B cell (primary cell): ENCODE measurements around the gene HOXB3.

ENCODE experiments used
- EZH2 ChIP-seq: IDR thresholded peaks from 2 replicates; pipeline ENCODE4 v1.6.1; 2012; ENCODE audit warnings: borderline replicate concordance, low read depth, mild to moderate bottlenecking, moderate library complexity, low read length; ENCODE audit not compliant: insufficient read depth, poor library complexity, severe bottlenecking
- TF ChIP-seq, protein P1 (sequence below): fragments of 200-600 bp; IDR thresholded peaks from one replicate; pipeline ENCODE4 v1.8.0; 2022; ENCODE audit warnings: antibody characterized with exemption, mild to moderate bottlenecking

- TF ChIP-seq, protein P1, sequence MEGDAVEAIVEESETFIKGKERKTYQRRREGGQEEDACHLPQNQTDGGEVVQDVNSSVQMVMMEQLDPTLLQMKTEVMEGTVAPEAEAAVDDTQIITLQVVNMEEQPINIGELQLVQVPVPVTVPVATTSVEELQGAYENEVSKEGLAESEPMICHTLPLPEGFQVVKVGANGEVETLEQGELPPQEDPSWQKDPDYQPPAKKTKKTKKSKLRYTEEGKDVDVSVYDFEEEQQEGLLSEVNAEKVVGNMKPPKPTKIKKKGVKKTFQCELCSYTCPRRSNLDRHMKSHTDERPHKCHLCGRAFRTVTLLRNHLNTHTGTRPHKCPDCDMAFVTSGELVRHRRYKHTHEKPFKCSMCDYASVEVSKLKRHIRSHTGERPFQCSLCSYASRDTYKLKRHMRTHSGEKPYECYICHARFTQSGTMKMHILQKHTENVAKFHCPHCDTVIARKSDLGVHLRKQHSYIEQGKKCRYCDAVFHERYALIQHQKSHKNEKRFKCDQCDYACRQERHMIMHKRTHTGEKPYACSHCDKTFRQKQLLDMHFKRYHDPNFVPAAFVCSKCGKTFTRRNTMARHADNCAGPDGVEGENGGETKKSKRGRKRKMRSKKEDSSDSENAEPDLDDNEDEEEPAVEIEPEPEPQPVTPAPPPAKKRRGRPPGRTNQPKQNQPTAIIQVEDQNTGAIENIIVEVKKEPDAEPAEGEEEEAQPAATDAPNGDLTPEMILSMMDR = no peak
- TF ChIP-seq EZH2 = peak; percentile 83
These were observed 3.2 kb upstream of the HOXB3 start, which contains the start of gene HOXB5 for GRCh38 chr17:48593126-48593829.
